Measurements from ENCODE around the gene CSRNP3. TPM values are rescaled to one million over a fixed set of nuclear protein-coding genes. Genes with fewer than 3 reads are reported as not detected.

Gene CSRNP3
- total and polyA plus RNA-seq, 2 donors (not counting 1 experiment from before 2014, with no cell fraction given): not detected

DNA sequence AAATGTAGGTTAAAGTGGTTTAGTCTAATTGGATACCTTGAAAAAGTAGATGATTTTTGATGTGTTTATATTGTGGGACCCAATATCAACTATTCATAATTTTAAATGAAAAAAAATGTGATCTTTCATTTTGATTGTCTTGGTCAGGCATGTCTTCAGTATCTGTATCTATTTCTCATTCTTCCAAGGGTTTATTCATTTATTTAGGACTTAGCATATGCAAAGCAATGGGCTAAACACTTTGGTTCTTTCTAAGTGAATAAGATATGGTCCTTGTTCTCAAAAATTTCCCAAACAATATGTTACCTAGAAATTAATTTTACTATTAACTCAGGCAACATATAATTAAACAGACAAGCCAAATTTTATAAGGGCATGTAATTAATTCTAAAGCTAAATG, 49.1 kb downstream of the CSRNP3 start:
- no peak overlapping the region for H3K27ac Mint-ChIP-seq
- TF ChIP-seq, protein P1, sequence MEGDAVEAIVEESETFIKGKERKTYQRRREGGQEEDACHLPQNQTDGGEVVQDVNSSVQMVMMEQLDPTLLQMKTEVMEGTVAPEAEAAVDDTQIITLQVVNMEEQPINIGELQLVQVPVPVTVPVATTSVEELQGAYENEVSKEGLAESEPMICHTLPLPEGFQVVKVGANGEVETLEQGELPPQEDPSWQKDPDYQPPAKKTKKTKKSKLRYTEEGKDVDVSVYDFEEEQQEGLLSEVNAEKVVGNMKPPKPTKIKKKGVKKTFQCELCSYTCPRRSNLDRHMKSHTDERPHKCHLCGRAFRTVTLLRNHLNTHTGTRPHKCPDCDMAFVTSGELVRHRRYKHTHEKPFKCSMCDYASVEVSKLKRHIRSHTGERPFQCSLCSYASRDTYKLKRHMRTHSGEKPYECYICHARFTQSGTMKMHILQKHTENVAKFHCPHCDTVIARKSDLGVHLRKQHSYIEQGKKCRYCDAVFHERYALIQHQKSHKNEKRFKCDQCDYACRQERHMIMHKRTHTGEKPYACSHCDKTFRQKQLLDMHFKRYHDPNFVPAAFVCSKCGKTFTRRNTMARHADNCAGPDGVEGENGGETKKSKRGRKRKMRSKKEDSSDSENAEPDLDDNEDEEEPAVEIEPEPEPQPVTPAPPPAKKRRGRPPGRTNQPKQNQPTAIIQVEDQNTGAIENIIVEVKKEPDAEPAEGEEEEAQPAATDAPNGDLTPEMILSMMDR (IDR thresholded peaks at IDR 0.05): no peak
- no peak for TF ChIP-seq EZH2 (IDR thresholded peaks at IDR 0.05; ENCODE audit: borderline replicate concordance, insufficient read depth, low read depth, low read length, poor library complexity, severe bottlenecking)
- no peaks in the 10 kb centered on the region for H3K36me3 ChIP-seq (replicated peaks in 1 of 2; ENCODE audit: control extremely low read depth in 1 of 2, control insufficient read depth in 1 of 2, extremely low read depth in 1 of 2, insufficient read depth in 2 of 2, low read length in 1 of 2)
- H3K9me3 ChIP-seq (ENCODE audit: control extremely low read depth in 1 of 3, control insufficient read depth in 2 of 3, insufficient read depth in 1 of 3, low read length in 2 of 3): no peaks in the 10 kb centered on the region
- no peaks in the 10 kb centered on the region for H3K4me1 ChIP-seq (ENCODE audit: control insufficient read depth in 2 of 2, insufficient read depth in 2 of 2, low read length in 2 of 2)
- POLR2A ChIA-PET: no interaction called here
- no peaks in the 10 kb centered on the region for H3K27me3 ChIP-seq (replicated peaks in 1 of 4; ENCODE audit: control extremely low read depth in 1 of 4, control insufficient read depth in 3 of 4, insufficient read depth in 4 of 4, low read length in 3 of 4)
- no peaks in the 10 kb centered on the region for H4K20me1 ChIP-seq (ENCODE audit: control insufficient read depth, insufficient read depth, low read length, poor library complexity, severe bottlenecking)
- H3K4me3 ChIP-seq (ENCODE audit: control extremely low read depth in 1 of 5, extremely low read depth in 1 of 5, insufficient read depth in 1 of 5, low read depth in 2 of 5, low read length in 4 of 5): no peak overlapping the region
- H3K27ac ChIP-seq (ENCODE audit: low read length in 2 of 2): no peak overlapping the region
- H3K27me3 Mint-ChIP-seq: no peaks in the 10 kb centered on the region
- intact Hi-C loops (cut with micrococcal nuclease): no loop called here
- no peaks in the 10 kb centered on the region for H3K79me2 ChIP-seq (ENCODE audit: control insufficient read depth, insufficient read depth, low read length)
- CTCF ChIA-PET: no interaction called here
- H3K9me3 Mint-ChIP-seq (ENCODE audit: insufficient read depth): no peaks in the 10 kb centered on the region
- no peak overlapping the region for H2AFZ ChIP-seq (ENCODE audit: insufficient read depth, low read depth, low read length, poor library complexity, severe bottlenecking)
- H3K9ac ChIP-seq (ENCODE audit: low read length): no peak overlapping the region
- no peak overlapping the region for H3K4me3 Mint-ChIP-seq
- no peak overlapping the region for H3K4me2 ChIP-seq (replicated peaks; ENCODE audit: low read depth, low read length, poor library complexity, severe bottlenecking)
- no peaks in the 10 kb centered on the region for H3K4me1 Mint-ChIP-seq
- ATAC-seq (ENCODE audit: low read depth): no peak
- DNase-seq: no peak

DNA sequence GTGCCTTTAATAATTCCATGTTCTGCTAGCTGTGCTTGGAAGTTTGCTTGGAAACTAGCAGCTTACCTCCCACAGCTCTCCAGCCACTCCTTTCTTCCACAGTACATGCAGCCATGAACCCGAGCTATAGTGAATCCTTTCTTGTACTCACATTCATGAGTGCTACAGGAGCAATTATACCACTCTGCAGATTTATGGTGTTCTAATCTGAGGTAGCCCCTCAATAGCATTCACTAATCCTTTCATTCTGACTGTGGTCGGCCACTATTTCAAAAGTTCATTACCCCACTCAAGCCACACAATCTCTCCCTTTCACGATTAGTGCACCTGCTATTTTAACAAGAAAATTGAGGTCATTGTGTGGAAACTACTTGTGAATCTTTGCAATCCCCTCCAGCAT, 53.2 kb downstream of the CSRNP3 start:
- no peak for TF ChIP-seq EZH2 (IDR thresholded peaks at IDR 0.05; ENCODE audit: borderline replicate concordance, insufficient read depth, low read depth, low read length, poor library complexity, severe bottlenecking)
- TF ChIP-seq, protein P1 (IDR thresholded peaks at IDR 0.05): no peak
- no peak overlapping the region for H3K9ac ChIP-seq (ENCODE audit: low read length)
- no peak overlapping the region for H3K4me2 ChIP-seq (replicated peaks; ENCODE audit: low read depth, low read length, poor library complexity, severe bottlenecking)
- ChIA-PET CTCF (no interaction called here), POLR2A (no interaction called here)
- intact Hi-C loops (cut with micrococcal nuclease): no loop called here
- 80% methylated on average over 1 of the region's 3 CpGs for WGBS (ENCODE audit: insufficient coverage)
- Mint-ChIP-seq H3K27ac (no peak overlapping the region), H3K4me1 (no peaks in the 10 kb centered on the region), H3K9me3 (ENCODE audit: insufficient read depth) (no peaks in the 10 kb centered on the region), H3K27me3 (no peaks in the 10 kb centered on the region), H3K4me3 (no peak overlapping the region)
- no peaks in the 10 kb centered on the region for H3K79me2 ChIP-seq (ENCODE audit: control insufficient read depth, insufficient read depth, low read length)
- H2AFZ ChIP-seq (ENCODE audit: insufficient read depth, low read depth, low read length, poor library complexity, severe bottlenecking): no peak overlapping the region
- ATAC-seq (ENCODE audit: low read depth) (no peak), DNase-seq (no peak)
- no peaks in the 10 kb centered on the region for H3K4me1 ChIP-seq (ENCODE audit: control insufficient read depth in 2 of 2, insufficient read depth in 2 of 2, low read length in 2 of 2)
- no peak overlapping the region for H3K4me3 ChIP-seq (ENCODE audit: control extremely low read depth in 1 of 5, extremely low read depth in 1 of 5, insufficient read depth in 1 of 5, low read depth in 2 of 5, low read length in 4 of 5)
- no peaks in the 10 kb centered on the region for H3K27me3 ChIP-seq (replicated peaks in 1 of 4; ENCODE audit: control extremely low read depth in 1 of 4, control insufficient read depth in 3 of 4, insufficient read depth in 4 of 4, low read length in 3 of 4)
- no peak overlapping the region for H3K27ac ChIP-seq (ENCODE audit: low read length in 2 of 2)
- no peaks in the 10 kb centered on the region for H3K9me3 ChIP-seq (ENCODE audit: control extremely low read depth in 1 of 3, control insufficient read depth in 2 of 3, insufficient read depth in 1 of 3, low read length in 2 of 3)
- no peaks in the 10 kb centered on the region for H4K20me1 ChIP-seq (ENCODE audit: control insufficient read depth, insufficient read depth, low read length, poor library complexity, severe bottlenecking)
- H3K36me3 ChIP-seq (replicated peaks in 1 of 2; ENCODE audit: control extremely low read depth in 1 of 2, control insufficient read depth in 1 of 2, extremely low read depth in 1 of 2, insufficient read depth in 2 of 2, low read length in 1 of 2): no peaks in the 10 kb centered on the region
